ENCODE measurements around the gene FAM180A. TPM values are rescaled to one million over a fixed set of nuclear protein-coding genes. Genes with fewer than 3 reads are reported as not detected.

Gene FAM180A
- total and polyA plus RNA-seq, 2 donors (not counting 1 experiment from before 2014, with no cell fraction given), result not detected

DNA sequence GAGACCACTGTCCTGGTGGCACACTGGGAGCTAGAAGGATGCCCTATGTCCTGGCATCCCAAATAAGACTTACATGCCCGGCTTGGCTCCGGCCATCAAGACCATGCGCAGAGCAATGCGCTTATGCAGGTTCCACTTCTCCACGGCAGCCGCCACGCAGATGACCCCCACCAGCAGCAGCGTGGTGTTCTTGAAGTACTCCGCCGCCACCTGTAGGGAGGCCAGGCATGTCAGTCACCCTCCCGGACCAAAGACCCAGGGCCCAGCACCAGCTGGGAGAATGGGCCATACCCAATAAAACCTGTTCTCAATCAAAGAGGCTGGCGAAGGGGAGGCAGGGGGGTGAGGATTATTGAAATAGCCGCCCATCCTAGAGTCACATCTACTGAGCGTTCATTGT is 40.6 kb downstream of the FAM180A start:
- H3K9ac ChIP-seq (ENCODE audit: low read length), result no peak overlapping the region
- no peak overlapping the region for H3K4me2 ChIP-seq (replicated peaks; ENCODE audit: low read depth, low read length, poor library complexity, severe bottlenecking)
- H3K79me2 ChIP-seq (ENCODE audit: control insufficient read depth, insufficient read depth, low read length), result no peaks in the 10 kb centered on the region
- H3K27ac ChIP-seq (ENCODE audit: low read length in 2 of 2), result no peak overlapping the region
- Mint-ChIP-seq H3K27me3 (no peaks in the 10 kb centered on the region), H3K4me3 (no peak overlapping the region), H3K27ac (no peak overlapping the region), H3K9me3 (ENCODE audit: insufficient read depth) (no peaks in the 10 kb centered on the region), H3K4me1 (no peaks in the 10 kb centered on the region)
- no peaks in the 10 kb centered on the region for H4K20me1 ChIP-seq (ENCODE audit: control insufficient read depth, insufficient read depth, low read length, poor library complexity, severe bottlenecking)
- no peak overlapping the region for H3K4me3 ChIP-seq (ENCODE audit: control extremely low read depth in 1 of 5, extremely low read depth in 1 of 5, insufficient read depth in 1 of 5, low read depth in 2 of 5, low read length in 4 of 5)
- no peak for ATAC-seq (ENCODE audit: low read depth)
- H3K4me1 ChIP-seq (ENCODE audit: control insufficient read depth in 2 of 2, insufficient read depth in 2 of 2, low read length in 2 of 2), result no peaks in the 10 kb centered on the region
- 95% methylated on average over 10 of the region's 14 CpGs for WGBS (ENCODE audit: insufficient coverage)
- no peaks in the 10 kb centered on the region for H3K9me3 ChIP-seq (ENCODE audit: control extremely low read depth in 1 of 3, control insufficient read depth in 2 of 3, insufficient read depth in 1 of 3, low read length in 2 of 3)
- ChIA-PET POLR2A (no interaction called here), CTCF (no interaction called here)
- no peak overlapping the region for H2AFZ ChIP-seq (ENCODE audit: insufficient read depth, low read depth, low read length, poor library complexity, severe bottlenecking)
- no peaks in the 10 kb centered on the region for H3K36me3 ChIP-seq (replicated peaks in 1 of 2; ENCODE audit: control extremely low read depth in 1 of 2, control insufficient read depth in 1 of 2, extremely low read depth in 1 of 2, insufficient read depth in 2 of 2, low read length in 1 of 2)
- TF ChIP-seq EZH2 (IDR thresholded peaks at IDR 0.05; ENCODE audit: borderline replicate concordance, insufficient read depth, low read depth, low read length, poor library complexity, severe bottlenecking), result no peak
- TF ChIP-seq, protein P1, sequence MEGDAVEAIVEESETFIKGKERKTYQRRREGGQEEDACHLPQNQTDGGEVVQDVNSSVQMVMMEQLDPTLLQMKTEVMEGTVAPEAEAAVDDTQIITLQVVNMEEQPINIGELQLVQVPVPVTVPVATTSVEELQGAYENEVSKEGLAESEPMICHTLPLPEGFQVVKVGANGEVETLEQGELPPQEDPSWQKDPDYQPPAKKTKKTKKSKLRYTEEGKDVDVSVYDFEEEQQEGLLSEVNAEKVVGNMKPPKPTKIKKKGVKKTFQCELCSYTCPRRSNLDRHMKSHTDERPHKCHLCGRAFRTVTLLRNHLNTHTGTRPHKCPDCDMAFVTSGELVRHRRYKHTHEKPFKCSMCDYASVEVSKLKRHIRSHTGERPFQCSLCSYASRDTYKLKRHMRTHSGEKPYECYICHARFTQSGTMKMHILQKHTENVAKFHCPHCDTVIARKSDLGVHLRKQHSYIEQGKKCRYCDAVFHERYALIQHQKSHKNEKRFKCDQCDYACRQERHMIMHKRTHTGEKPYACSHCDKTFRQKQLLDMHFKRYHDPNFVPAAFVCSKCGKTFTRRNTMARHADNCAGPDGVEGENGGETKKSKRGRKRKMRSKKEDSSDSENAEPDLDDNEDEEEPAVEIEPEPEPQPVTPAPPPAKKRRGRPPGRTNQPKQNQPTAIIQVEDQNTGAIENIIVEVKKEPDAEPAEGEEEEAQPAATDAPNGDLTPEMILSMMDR (IDR thresholded peaks at IDR 0.05), result no peak
- DNase-seq, result no peak
- intact Hi-C loops (cut with micrococcal nuclease), result no loop called here
- no peaks in the 10 kb centered on the region for H3K27me3 ChIP-seq (replicated peaks in 1 of 4; ENCODE audit: control extremely low read depth in 1 of 4, control insufficient read depth in 3 of 4, insufficient read depth in 4 of 4, low read length in 3 of 4)

DNA sequence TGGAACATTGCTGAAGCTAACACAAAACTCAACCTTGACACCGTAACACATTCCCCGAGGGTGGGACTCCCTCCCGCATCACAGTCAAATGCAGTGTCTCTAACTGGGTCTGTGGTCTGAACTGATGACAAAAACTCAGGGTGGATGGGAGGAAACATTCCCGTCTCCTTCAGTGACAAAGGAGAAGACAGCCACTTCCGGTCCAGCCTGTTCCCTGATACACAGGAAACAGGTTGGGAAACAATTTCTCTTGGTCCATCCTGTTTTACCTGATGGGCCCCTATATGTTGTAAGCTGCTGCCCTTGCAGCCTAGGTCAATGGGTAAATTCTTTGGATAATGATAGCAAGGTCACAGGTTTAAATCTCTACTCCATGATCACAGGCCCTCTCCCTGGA is 41.0 kb downstream of the FAM180A start:
- WGBS (ENCODE audit: insufficient coverage), result 79% methylated on average over 3 of the region's 5 CpGs
- DNase-seq (no peak), ATAC-seq (ENCODE audit: low read depth) (no peak)
- H3K4me2 ChIP-seq (replicated peaks; ENCODE audit: low read depth, low read length, poor library complexity, severe bottlenecking), result no peak overlapping the region
- no peak overlapping the region for H2AFZ ChIP-seq (ENCODE audit: insufficient read depth, low read depth, low read length, poor library complexity, severe bottlenecking)
- no peaks in the 10 kb centered on the region for H3K79me2 ChIP-seq (ENCODE audit: control insufficient read depth, insufficient read depth, low read length)
- CTCF ChIA-PET, result no interaction called here
- H3K27me3 ChIP-seq (replicated peaks in 1 of 4; ENCODE audit: control extremely low read depth in 1 of 4, control insufficient read depth in 3 of 4, insufficient read depth in 4 of 4, low read length in 3 of 4), result no peaks in the 10 kb centered on the region
- H3K9me3 ChIP-seq (ENCODE audit: control extremely low read depth in 1 of 3, control insufficient read depth in 2 of 3, insufficient read depth in 1 of 3, low read length in 2 of 3), result no peaks in the 10 kb centered on the region
- POLR2A ChIA-PET, result no interaction called here
- intact Hi-C loops (cut with micrococcal nuclease), result no loop called here
- H3K9ac ChIP-seq (ENCODE audit: low read length), result no peak overlapping the region
- no peaks in the 10 kb centered on the region for H3K4me1 ChIP-seq (ENCODE audit: control insufficient read depth in 2 of 2, insufficient read depth in 2 of 2, low read length in 2 of 2)
- Mint-ChIP-seq H3K27ac (no peak overlapping the region), H3K9me3 (ENCODE audit: insufficient read depth) (no peaks in the 10 kb centered on the region), H3K4me1 (no peaks in the 10 kb centered on the region), H3K27me3 (no peaks in the 10 kb centered on the region), H3K4me3 (no peak overlapping the region)
- no peak overlapping the region for H3K4me3 ChIP-seq (ENCODE audit: control extremely low read depth in 1 of 5, extremely low read depth in 1 of 5, insufficient read depth in 1 of 5, low read depth in 2 of 5, low read length in 4 of 5)
- TF ChIP-seq EZH2 (IDR thresholded peaks at IDR 0.05; ENCODE audit: borderline replicate concordance, insufficient read depth, low read depth, low read length, poor library complexity, severe bottlenecking), result no peak
- TF ChIP-seq, protein P1 (IDR thresholded peaks at IDR 0.05), result no peak
- H3K36me3 ChIP-seq (replicated peaks in 1 of 2; ENCODE audit: control extremely low read depth in 1 of 2, control insufficient read depth in 1 of 2, extremely low read depth in 1 of 2, insufficient read depth in 2 of 2, low read length in 1 of 2), result no peaks in the 10 kb centered on the region
- H3K27ac ChIP-seq (ENCODE audit: low read length in 2 of 2), result no peak overlapping the region
- H4K20me1 ChIP-seq (ENCODE audit: control insufficient read depth, insufficient read depth, low read length, poor library complexity, severe bottlenecking), result no peaks in the 10 kb centered on the region

Data from B cell (primary cell).